Peyer's patch (tissue), 4 donors: ENCODE measurements around the gene ADAM17. TPM values are rescaled to one million over a fixed set of nuclear protein-coding genes. Genes with fewer than 3 reads are reported as not detected.
A peak's percentile ranks its signal among the peaks of the same experiment; 100 is the strongest.

ENCODE experiments used
- DNase-seq, 3 donors: peaks; one replicate each; pipeline ENCODE4 v3.0.0-alpha.2; 2017 to 2019
- H3K27ac ChIP-seq, 4 donors: fragments of 200-600 bp; sonication (generic); one replicate each; pipeline ENCODE4 v1.5.1; 2016 to 2019
- H3K27me3 ChIP-seq, 2 donors: fragments of 200-600 bp; sonication (generic); one replicate each; pipeline ENCODE4 v1.5.1; 2019
- H3K36me3 ChIP-seq, 3 donors: fragments of 200-600 bp; sonication (generic); one replicate each; pipeline ENCODE4 v1.5.1; 2016 to 2019
- H3K4me1 ChIP-seq, 4 donors: fragments of 200-600 bp; sonication (generic); one replicate each; pipeline ENCODE4 v1.5.1; 2016 to 2019
- H3K4me3 ChIP-seq, 4 donors: fragments of 200-600 bp; sonication (generic); 1 replicate in 3 of 4; 2 replicates in 1 of 4; pipeline ENCODE4 v1.5.1; 2016 to 2019; ENCODE audit warnings: mild to moderate bottlenecking in 1 of 4
- H3K9me3 ChIP-seq, 4 donors: fragments of 200-600 bp; sonication (generic); one replicate each; pipeline ENCODE4 v1.5.1; 2016 to 2019; ENCODE audit warnings: mild to moderate bottlenecking in 1 of 4
- POLR2A ChIP-seq, 2 donors: fragments of 450-650 bp; IDR thresholded peaks; one replicate each; pipeline ENCODE4 v1.5.1; 2017; ENCODE audit warnings: antibody characterized with exemption in 2 of 2, mild to moderate bottlenecking in 2 of 2, moderate library complexity in 2 of 2
- total RNA-seq, 4 donors: library from RNA; depleted of rRNA; stranded (reverse); fragments of >200 nt; gene quantifications; one replicate each; pipeline ENCODE4 v1.1.0, GENCODE V29; 2016
- TF ChIP-seq, protein P1 (sequence below), 6 experiments: fragments of 450-650 bp in 4 of 6; fragments of 200-600 bp in 2 of 6; sonication (generic) in 1 of 6; IDR thresholded peaks; one replicate each; pipeline ENCODE4 v1.5.1; 2017 to 2019; ENCODE audit warnings: antibody characterized with exemption in 6 of 6, mild to moderate bottlenecking in 3 of 6, moderate library complexity in 1 of 6

The ADAM17 gene
- total RNA-seq, 4 donors from 2014 or later = 10.5 to 45.4 (median 21.0) TPM

DNA sequence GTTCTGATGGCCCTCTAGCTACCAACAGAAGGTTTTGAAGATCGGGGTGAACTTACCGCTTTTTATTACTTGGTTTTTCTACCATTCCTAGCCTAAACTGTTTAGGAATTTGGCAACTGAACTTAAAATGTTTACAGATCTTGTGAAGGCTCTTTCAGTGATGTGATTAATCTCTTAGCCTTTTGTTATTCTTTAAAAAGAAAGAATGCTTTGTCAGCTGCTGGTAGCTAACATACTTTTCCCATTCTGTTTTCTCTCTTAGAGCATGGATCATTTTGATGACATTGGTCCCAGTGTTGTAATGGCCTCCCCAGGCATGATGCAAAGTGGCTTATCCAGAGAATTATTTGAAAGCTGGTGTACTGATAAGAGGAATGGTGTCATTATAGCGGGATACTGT lies 114.1 kb downstream of the ADAM17 start:
- Histone ChIP-seq H3K36me3 (peaks cover 0 to 76% (median 0%) of the 10 kb centered on the region in 3 donors), H3K4me1 (no peaks in the 10 kb centered on the region), H3K4me3 (no peak overlapping the region), H3K27me3 (no peaks in the 10 kb centered on the region), H3K27ac (no peak overlapping the region), H3K9me3 (no peaks in the 10 kb centered on the region)
- TF ChIP-seq, protein P1, sequence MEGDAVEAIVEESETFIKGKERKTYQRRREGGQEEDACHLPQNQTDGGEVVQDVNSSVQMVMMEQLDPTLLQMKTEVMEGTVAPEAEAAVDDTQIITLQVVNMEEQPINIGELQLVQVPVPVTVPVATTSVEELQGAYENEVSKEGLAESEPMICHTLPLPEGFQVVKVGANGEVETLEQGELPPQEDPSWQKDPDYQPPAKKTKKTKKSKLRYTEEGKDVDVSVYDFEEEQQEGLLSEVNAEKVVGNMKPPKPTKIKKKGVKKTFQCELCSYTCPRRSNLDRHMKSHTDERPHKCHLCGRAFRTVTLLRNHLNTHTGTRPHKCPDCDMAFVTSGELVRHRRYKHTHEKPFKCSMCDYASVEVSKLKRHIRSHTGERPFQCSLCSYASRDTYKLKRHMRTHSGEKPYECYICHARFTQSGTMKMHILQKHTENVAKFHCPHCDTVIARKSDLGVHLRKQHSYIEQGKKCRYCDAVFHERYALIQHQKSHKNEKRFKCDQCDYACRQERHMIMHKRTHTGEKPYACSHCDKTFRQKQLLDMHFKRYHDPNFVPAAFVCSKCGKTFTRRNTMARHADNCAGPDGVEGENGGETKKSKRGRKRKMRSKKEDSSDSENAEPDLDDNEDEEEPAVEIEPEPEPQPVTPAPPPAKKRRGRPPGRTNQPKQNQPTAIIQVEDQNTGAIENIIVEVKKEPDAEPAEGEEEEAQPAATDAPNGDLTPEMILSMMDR (IDR thresholded peaks at IDR 0.05) = no peak
- no peak for DNase-seq

- Histone ChIP-seq H3K9me3 (no peaks in the 10 kb centered on the region), H3K27me3 (no peaks in the 10 kb centered on the region), H3K27ac (peak overlapping the region in 1 of 4 donors; percentile 9), H3K4me1 (no peaks in the 10 kb centered on the region), H3K36me3 (peaks cover 0 to 74% (median 0%) of the 10 kb centered on the region in 3 donors), H3K4me3 (no peak overlapping the region)
- TF ChIP-seq, protein P1 (IDR thresholded peaks at IDR 0.05) = no peak
- no peak for TF ChIP-seq POLR2A (IDR thresholded peaks at IDR 0.05)
- DNase-seq = no peak
Observed at GRCh38 chr2:9440058-9440727, 115.4 kb downstream of the ADAM17 start.

DNA sequence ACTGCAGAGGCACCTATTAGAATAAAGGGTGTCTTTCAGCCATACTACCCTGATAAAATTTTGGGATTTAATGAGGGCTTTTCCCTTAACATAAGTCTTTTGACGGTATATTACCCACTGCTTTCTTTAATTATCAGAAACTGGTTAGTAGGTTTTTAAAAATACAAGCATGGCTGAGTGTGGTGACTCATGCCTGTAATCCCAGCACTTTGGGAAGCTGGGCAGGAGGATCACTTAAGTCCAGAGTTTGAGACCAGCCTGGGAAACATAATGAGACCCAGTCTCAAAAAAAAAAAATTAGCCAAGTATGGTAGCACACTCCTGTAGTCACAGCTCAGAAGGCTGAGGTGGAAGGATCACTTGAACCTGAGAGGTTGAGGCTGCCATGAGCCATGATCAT lies 116.1 kb downstream of the ADAM17 start:
- no peak for DNase-seq
- Histone ChIP-seq H3K4me3 (no peak overlapping the region), H3K36me3 (peaks cover 0 to 69% (median 0%) of the 10 kb centered on the region in 3 donors), H3K9me3 (no peaks in the 10 kb centered on the region), H3K27ac (peak overlapping the region in 1 of 4 donors; percentile 9), H3K27me3 (no peaks in the 10 kb centered on the region), H3K4me1 (no peaks in the 10 kb centered on the region)
- TF ChIP-seq, protein P1 (IDR thresholded peaks at IDR 0.05) = no peak
- no peak for TF ChIP-seq POLR2A (IDR thresholded peaks at IDR 0.05)

Other genes starting within 250 kb of the ADAM17 start
- 10 to 100 TPM; 22.8 to 46.2 (median 29.2) TPM for gene ITGB1BP1, start 132.3 kb downstream of the ADAM17 start, total RNA-seq
- 10 to 100 TPM; 20.1 to 57.8 (median 32.0) TPM for gene CPSF3, start 132.2 kb downstream of the ADAM17 start, total RNA-seq
- 10 to 100 TPM; 39.2 to 59.4 (median 43.5) TPM for gene IAH1, start 81.3 kb downstream of the ADAM17 start, total RNA-seq
- 100 to 1,000 TPM in 3 of 4 donors, 10 to 100 TPM in 1; 76.9 to 155 (median 114) TPM for gene YWHAQ, start 75.2 kb upstream of the ADAM17 start, total RNA-seq